ENCODE measurements around the gene MILR1. TPM values are rescaled to one million over a fixed set of nuclear protein-coding genes. Genes with fewer than 3 reads are reported as not detected.

Gene MILR1
- total and polyA plus RNA-seq, 2 experiments from 2014 or later: 0.39 TPM; not detected in 1

DNA sequence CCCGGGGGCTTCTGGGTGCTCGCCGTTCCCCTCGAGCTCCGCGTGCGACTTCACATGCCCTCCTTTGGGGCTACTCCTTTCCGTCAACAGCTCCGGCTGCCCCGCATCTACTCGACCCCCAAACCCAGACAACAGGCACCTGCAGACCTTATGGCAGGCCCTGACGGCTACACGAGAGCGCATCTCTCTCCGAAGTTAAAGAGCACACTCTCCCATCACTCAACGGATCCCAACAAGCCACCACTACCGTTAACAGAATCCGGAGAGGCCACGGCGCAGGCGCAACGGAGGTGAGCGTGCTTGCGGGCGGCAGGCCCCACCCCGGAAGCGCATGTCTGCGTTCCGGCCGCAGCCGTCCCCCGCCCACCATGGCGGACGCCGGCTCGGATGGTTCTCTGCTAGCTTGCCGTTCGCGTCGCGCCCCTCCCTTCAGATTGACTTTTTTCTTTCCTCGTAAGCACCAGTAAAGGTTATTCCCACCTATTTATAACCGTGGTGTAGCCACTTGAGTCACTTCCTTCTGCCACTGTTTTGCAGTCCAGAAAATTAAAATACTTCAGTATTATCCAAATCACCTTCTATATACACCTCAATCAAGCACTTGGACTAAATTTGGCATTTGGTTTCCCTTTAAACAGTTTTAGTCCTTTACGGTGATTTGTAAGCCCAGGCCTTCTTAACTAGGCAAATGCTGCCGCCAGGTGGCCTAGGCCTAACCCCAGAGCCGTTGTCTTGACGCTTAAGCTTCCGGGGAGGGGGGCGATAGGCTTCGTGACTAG lies 48.1 kb downstream of the MILR1 start, which contains the start of gene POLG2 (continued):
- TF ChIP-seq, protein P1, sequence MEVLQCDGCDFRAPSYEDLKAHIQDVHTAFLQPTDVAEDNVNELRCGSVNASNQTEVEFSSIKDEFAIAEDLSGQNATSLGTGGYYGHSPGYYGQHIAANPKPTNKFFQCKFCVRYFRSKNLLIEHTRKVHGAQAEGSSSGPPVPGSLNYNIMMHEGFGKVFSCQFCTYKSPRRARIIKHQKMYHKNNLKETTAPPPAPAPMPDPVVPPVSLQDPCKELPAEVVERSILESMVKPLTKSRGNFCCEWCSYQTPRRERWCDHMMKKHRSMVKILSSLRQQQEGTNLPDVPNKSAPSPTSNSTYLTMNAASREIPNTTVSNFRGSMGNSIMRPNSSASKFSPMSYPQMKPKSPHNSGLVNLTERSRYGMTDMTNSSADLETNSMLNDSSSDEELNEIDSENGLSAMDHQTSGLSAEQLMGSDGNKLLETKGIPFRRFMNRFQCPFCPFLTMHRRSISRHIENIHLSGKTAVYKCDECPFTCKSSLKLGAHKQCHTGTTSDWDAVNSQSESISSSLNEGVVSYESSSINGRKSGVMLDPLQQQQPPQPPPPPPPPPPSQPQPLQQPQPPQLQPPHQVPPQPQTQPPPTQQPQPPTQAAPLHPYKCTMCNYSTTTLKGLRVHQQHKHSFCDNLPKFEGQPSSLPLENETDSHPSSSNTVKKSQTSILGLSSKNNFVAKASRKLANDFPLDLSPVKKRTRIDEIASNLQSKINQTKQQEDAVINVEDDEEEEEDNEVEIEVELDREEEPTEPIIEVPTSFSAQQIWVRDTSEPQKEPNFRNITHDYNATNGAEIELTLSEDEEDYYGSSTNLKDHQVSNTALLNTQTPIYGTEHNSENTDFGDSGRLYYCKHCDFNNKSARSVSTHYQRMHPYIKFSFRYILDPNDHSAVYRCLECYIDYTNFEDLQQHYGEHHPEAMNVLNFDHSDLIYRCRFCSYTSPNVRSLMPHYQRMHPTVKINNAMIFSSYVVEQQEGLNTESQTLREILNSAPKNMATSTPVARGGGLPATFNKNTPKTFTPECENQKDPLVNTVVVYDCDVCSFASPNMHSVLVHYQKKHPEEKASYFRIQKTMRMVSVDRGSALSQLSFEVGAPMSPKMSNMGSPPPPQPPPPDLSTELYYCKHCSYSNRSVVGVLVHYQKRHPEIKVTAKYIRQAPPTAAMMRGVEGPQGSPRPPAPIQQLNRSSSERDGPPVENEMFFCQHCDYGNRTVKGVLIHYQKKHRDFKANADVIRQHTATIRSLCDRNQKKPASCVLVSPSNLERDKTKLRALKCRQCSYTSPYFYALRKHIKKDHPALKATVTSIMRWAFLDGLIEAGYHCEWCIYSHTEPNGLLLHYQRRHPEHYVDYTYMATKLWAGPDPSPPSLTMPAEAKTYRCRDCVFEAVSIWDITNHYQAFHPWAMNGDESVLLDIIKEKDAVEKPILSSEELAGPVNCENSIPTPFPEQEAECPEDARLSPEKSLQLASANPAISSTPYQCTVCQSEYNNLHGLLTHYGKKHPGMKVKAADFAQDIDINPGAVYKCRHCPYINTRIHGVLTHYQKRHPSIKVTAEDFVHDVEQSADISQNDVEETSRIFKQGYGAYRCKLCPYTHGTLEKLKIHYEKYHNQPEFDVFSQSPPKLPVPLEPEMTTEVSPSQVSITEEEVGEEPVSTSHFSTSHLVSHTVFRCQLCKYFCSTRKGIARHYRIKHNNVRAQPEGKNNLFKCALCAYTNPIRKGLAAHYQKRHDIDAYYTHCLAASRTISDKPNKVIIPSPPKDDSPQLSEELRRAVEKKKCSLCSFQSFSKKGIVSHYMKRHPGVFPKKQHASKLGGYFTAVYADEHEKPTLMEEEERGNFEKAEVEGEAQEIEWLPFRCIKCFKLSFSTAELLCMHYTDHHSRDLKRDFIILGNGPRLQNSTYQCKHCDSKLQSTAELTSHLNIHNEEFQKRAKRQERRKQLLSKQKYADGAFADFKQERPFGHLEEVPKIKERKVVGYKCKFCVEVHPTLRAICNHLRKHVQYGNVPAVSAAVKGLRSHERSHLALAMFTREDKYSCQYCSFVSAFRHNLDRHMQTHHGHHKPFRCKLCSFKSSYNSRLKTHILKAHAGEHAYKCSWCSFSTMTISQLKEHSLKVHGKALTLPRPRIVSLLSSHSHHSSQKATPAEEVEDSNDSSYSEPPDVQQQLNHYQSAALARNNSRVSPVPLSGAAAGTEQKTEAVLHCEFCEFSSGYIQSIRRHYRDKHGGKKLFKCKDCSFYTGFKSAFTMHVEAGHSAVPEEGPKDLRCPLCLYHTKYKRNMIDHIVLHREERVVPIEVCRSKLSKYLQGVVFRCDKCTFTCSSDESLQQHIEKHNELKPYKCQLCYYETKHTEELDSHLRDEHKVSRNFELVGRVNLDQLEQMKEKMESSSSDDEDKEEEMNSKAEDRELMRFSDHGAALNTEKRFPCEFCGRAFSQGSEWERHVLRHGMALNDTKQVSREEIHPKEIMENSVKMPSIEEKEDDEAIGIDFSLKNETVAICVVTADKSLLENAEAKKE (CRISPR knock-in tag; IDR thresholded peaks at IDR 0.05): no peak
- no peak for TF ChIP-seq EZH2phosphoT487 (IDR thresholded peaks at IDR 0.05; ENCODE audit: unreplicated experiment)

DNA sequence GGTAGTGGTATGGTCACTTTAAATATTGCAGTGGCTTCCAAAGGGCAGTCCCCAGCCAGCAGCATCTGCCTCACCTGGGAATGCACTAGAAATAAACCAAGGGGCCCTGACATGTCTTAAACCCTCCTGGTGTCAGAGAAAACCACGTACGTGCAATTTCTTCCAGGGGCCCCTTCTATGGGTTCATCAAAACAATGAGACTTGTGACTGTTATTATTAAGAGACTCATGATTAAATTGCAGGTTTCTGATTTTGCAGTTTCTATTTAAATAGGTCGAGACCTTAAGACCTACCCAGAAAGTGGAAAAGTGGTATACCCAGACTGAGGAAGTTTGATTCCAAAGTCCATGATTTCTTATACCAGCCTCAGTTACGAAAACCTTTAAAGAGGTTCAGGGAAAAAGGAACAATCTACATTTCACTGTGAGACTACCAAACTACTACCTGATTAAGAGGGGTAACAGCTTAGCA lies 48.7 kb downstream of the MILR1 start:
- Histone ChIP-seq H3K4me3 (peak overlapping the region; percentile 60), H3F3A (replicated peaks; ENCODE audit: low read depth) (peaks cover 54% of the 10 kb centered on the region), H3K4me1 (ENCODE audit: insufficient read depth) (peaks cover 10% of the 10 kb centered on the region), H4K20me1 (replicated peaks; ENCODE audit: insufficient read depth) (peaks cover 33% of the 10 kb centered on the region), H3K9me2 (ENCODE audit: insufficient read depth) (no peaks in the 10 kb centered on the region), H3K36me3 (ENCODE audit: insufficient read depth) (peaks cover 44% of the 10 kb centered on the region), H3K27ac (ENCODE audit: low read depth) (peak overlapping the region; percentile 93), H3K4me2 (peak overlapping the region; percentile 84), H3K79me2 (replicated peaks; ENCODE audit: insufficient read depth) (peaks cover 71% of the 10 kb centered on the region), H2AFZ (no peak overlapping the region), H3K27me3 (ENCODE audit: insufficient read depth) (no peaks in the 10 kb centered on the region)
- DNase-seq (ENCODE audit: low spot score): no peak
- Mint-ChIP-seq H3K27me3 (ENCODE audit: insufficient read depth, low read depth, poor library complexity) (peaks cover 29% of the 10 kb centered on the region), H3K27ac (peak overlapping the region; percentile 98), H3K36me3 (ENCODE audit: low read depth) (peaks cover 84% of the 10 kb centered on the region), H3K9me3 (peaks cover 3% of the 10 kb centered on the region; the same call in 1 of the 3 replicates), H3K4me3 (peak overlapping the region; percentile 100), H3K4me1 (peaks cover 57% of the 10 kb centered on the region)
- no peak for ATAC-seq
- TF ChIP-seq, protein P1 (CRISPR knock-in tag; IDR thresholded peaks at IDR 0.05): no peak
- TF ChIP-seq ZNF114 (CRISPR knock-in tag; IDR thresholded peaks at IDR 0.05) (no peak), ZNF331 (CRISPR knock-in tag; IDR thresholded peaks at IDR 0.05; ENCODE audit: low read depth) (no peak)
